HCT116 (cell line): ENCODE data around the gene CHST11. TPM values are rescaled to one million over a fixed set of nuclear protein-coding genes. Genes with fewer than 3 reads are reported as not detected.

Source experiments
- ATAC-seq: fragments of 200-7000 bp; cut with Tn5 transposase; 2 replicates; pipeline ENCODE4 v1.9.1; 2020; ENCODE audit warnings: mild to moderate bottlenecking, moderate library complexity
- BruUV-seq: library from RNA; stranded (reverse); fragments of 400-500 nt; replicated peaks from 2 replicates; lab custom pipeline; 2021; lab: Mats Ljungman, UMichigan
- CTCF ChIA-PET: fragments of 300-600 bp; sonication (Branson Sonifier 250); formaldehyde crosslinking; loops from one replicate; lab custom pipeline; 2021; ENCODE audit warnings: antibody characterized with exemption; lab: Charles Lee
- POLR2A ChIA-PET: fragments of 300-600, 350-600 bp; sonication (Branson Sonifier 250); formaldehyde crosslinking; loops from one replicate; lab custom pipeline; 2021; ENCODE audit warnings: antibody characterized with exemption; lab: Charles Lee
- RAD21 ChIA-PET, 2 experiments: fragments of 300-600 bp; sonication (Branson Sonifier 250); formaldehyde crosslinking; loops; one replicate each; lab custom pipeline; 2023; ENCODE audit warnings: low total read pairs in 2 of 2; ENCODE audit not compliant: uncharacterized antibody in 2 of 2, unreplicated experiment in 2 of 2, low non-redundant PET in 1 of 2; lab: Charles Lee
- DNase-seq: peaks from one replicate; pipeline ENCODE4 v3.0.0-alpha.2; 2010; ENCODE audit warnings: low read depth, low spot score
- H2AFZ ChIP-seq: fragments of 200-600 bp; shearing (Covaris generic), sonication (generic); 2 replicates; pipeline ENCODE4 v1.6.1; 2017; ENCODE audit warnings: low read depth, mixed run types, mixed read lengths, antibody characterized with exemption, low read length; ENCODE audit not compliant: poor library complexity, severe bottlenecking
- H3K27ac ChIP-seq: 2 replicates; pipeline ENCODE4 v1.5.1; 2012; ENCODE audit warnings: low read depth, low read length
- H3K27me3 ChIP-seq: fragments of 200-600 bp; sonication (generic); 2 replicates; pipeline ENCODE4 v1.6.1; 2016; ENCODE audit warnings: mixed run types, low read length, mixed read lengths; ENCODE audit not compliant: insufficient read depth
- H3K36me3 ChIP-seq, 2 experiments: fragments of 200-500 bp in 1 of 2; fragments of 200-600 bp in 1 of 2; sonication (Bioruptor generic) in 1 of 2; sonication (generic) in 1 of 2; 2 replicates each; pipeline versions ENCODE4 v1.5.1 to v1.6.1; 2014 to 2016; ENCODE audit warnings: low read length in 2 of 2, inconsistent platforms in 1 of 2, mixed read lengths in 1 of 2, mixed run types in 1 of 2; ENCODE audit not compliant: insufficient read depth in 2 of 2, control insufficient read depth in 1 of 2
- H3K4me1 ChIP-seq, 2 experiments: fragments of 200-600 bp in 1 of 2; sonication (generic) in 1 of 2; 2 replicates each; pipeline versions ENCODE4 v1.5.1 to v1.6.1; 2012 to 2017; ENCODE audit warnings: low read length in 2 of 2, inconsistent platforms in 1 of 2, mild to moderate bottlenecking in 1 of 2, mixed read lengths in 1 of 2, mixed run types in 1 of 2, moderate library complexity in 1 of 2; ENCODE audit not compliant: insufficient read depth in 2 of 2, control insufficient read depth in 1 of 2
- H3K4me2 ChIP-seq: fragments of 200-600 bp; sonication (generic); 2 replicates; pipeline ENCODE4 v1.6.1; 2017; ENCODE audit warnings: mixed run types, low read length, mixed read lengths
- H3K4me3 ChIP-seq, 2 experiments: fragments of 200-600 bp in 1 of 2; sonication (generic) in 1 of 2; replicated peaks in 1 of 2; 2 replicates each; pipeline ENCODE4 v1.5.1; 2011 to 2016; ENCODE audit warnings: low read length in 2 of 2, control low read depth in 1 of 2, low read depth in 1 of 2, mild to moderate bottlenecking in 1 of 2, mixed read lengths in 1 of 2, mixed run types in 1 of 2
- H3K79me2 ChIP-seq: fragments of 200-600 bp; sonication (generic); 2 replicates; pipeline ENCODE4 v1.6.1; 2017; ENCODE audit warnings: mild to moderate bottlenecking, mixed run types, low read length, moderate library complexity, mixed read lengths; ENCODE audit not compliant: insufficient read depth
- H3K9ac ChIP-seq: fragments of 200-600 bp; sonication (generic); 2 replicates; pipeline ENCODE4 v1.6.1; 2016; ENCODE audit warnings: low read length, mixed read lengths
- H3K9me2 ChIP-seq: fragments of 200-600 bp; sonication (generic), shearing (Covaris generic); 2 replicates; pipeline ENCODE4 v1.6.1; 2017; ENCODE audit warnings: mixed run types, mild to moderate bottlenecking, moderate library complexity; ENCODE audit not compliant: insufficient read depth
- H3K9me3 ChIP-seq, 2 experiments: fragments of 200-500 bp in 1 of 2; fragments of 200-600 bp in 1 of 2; sonication (Bioruptor generic) in 1 of 2; sonication (generic) in 1 of 2; 2 replicates each; pipeline ENCODE4 v1.6.1; 2014 to 2017; ENCODE audit warnings: low read length in 2 of 2, mixed read lengths in 2 of 2, inconsistent platforms in 1 of 2, low read depth in 1 of 2, mild to moderate bottlenecking in 1 of 2, mixed run types in 1 of 2, moderate library complexity in 1 of 2; ENCODE audit not compliant: control insufficient read depth in 1 of 2, insufficient read depth in 1 of 2
- H4K20me1 ChIP-seq: fragments of 200-600 bp; sonication (generic), shearing (Covaris generic); 2 replicates; pipeline ENCODE4 v1.6.1; 2017; ENCODE audit warnings: mixed run types, mild to moderate bottlenecking, moderate library complexity; ENCODE audit not compliant: insufficient read depth
- ATF3 ChIP-seq: IDR thresholded peaks from 2 replicates; pipeline ENCODE4 v1.6.1; 2012
- CBX3 ChIP-seq: IDR thresholded peaks from 2 replicates; pipeline ENCODE4 v1.6.1; 2012; ENCODE audit warnings: low read depth
- EGR1 ChIP-seq: IDR thresholded peaks from 2 replicates; pipeline ENCODE4 v1.6.1; 2012; ENCODE audit warnings: low read depth
- ELF1 ChIP-seq: IDR thresholded peaks from 2 replicates; pipeline ENCODE4 v1.6.1; 2012; ENCODE audit warnings: low read depth, borderline replicate concordance
- EZH2 ChIP-seq: fragments of 200-600 bp; sonication (generic); IDR thresholded peaks from 2 replicates; pipeline ENCODE4 v1.6.1; 2017; ENCODE audit warnings: antibody characterized with exemption, mixed run types
- EZH2phosphoT487 ChIP-seq: fragments of 200-600 bp; IDR thresholded peaks from 2 replicates; pipeline ENCODE4 v1.6.1; 2018; ENCODE audit warnings: antibody characterized with exemption, borderline replicate concordance
- FOSL1 ChIP-seq: IDR thresholded peaks from 2 replicates; pipeline ENCODE4 v1.6.1; 2012; ENCODE audit warnings: low read depth
- JUND ChIP-seq: IDR thresholded peaks from 2 replicates; pipeline ENCODE4 v1.6.1; 2012
- POLR2AphosphoS5 ChIP-seq: IDR thresholded peaks from 2 replicates; pipeline ENCODE4 v1.6.1; 2011; ENCODE audit warnings: mild to moderate bottlenecking, low read depth, low read length, moderate library complexity
- SIN3A ChIP-seq: IDR thresholded peaks from 2 replicates; pipeline ENCODE4 v1.6.1; 2012; ENCODE audit warnings: low read depth
- SP1 ChIP-seq: IDR thresholded peaks from 2 replicates; pipeline ENCODE4 v1.6.1; 2012; ENCODE audit warnings: low read depth
- SRF ChIP-seq: IDR thresholded peaks from 2 replicates; pipeline ENCODE4 v1.6.1; 2012; ENCODE audit warnings: low read depth
- YY1 ChIP-seq: IDR thresholded peaks from 2 replicates; pipeline ENCODE4 v1.6.1; 2011; ENCODE audit warnings: low read length, low read depth, moderate library complexity, mild to moderate bottlenecking; ENCODE audit not compliant: insufficient replicate concordance; ENCODE audit errors: extremely low read depth
- ZFX ChIP-seq: fragments of 450-650 bp; IDR thresholded peaks from 2 replicates; pipeline ENCODE4 v1.6.1; 2017
- intact Hi-C: fragments of 100-400 bp; cut with micrococcal nuclease; formaldehyde crosslinking; loops from 2 replicates; pipeline ENCODE4 v1.10.0; 2022
- total RNA-seq: library from RNA; stranded (reverse); gene quantifications from one replicate; pipeline ENCODE4 v1.2.1, GENCODE V29; 2021; ENCODE audit not compliant: unreplicated experiment
- TF ChIP-seq, protein P1 (sequence below), 3 experiments: fragments of 200-600 bp in 1 of 3; sonication (generic) in 1 of 3; IDR thresholded peaks in 2 of 3; conservative IDR thresholded peaks in 1 of 3; 2 replicates each; pipeline ENCODE4 v1.5.1; 2012 to 2017; ENCODE audit warnings: low read depth in 2 of 3, low read length in 2 of 3, antibody characterized with exemption in 1 of 3, borderline replicate concordance in 1 of 3, control low read depth in 1 of 3, mild to moderate bottlenecking in 1 of 3, mixed read lengths in 1 of 3, mixed run types in 1 of 3, moderate library complexity in 1 of 3; ENCODE audit not compliant: insufficient read depth in 1 of 3
- TF ChIP-seq, protein P2 (sequence below): IDR thresholded peaks from 2 replicates; pipeline ENCODE4 v1.6.1; 2011; ENCODE audit warnings: mild to moderate bottlenecking, low read length, moderate library complexity; ENCODE audit not compliant: insufficient replicate concordance; ENCODE audit errors: extremely low read depth

CHST11 gene
- total RNA-seq, 1 experiment from 2014 or later: 10.1 TPM

GRCh38 chr12:104557488-104558195 lies 100.9 kb downstream of the CHST11 start:
- Histone ChIP-seq H3K9me3 (peaks cover 0 to 4% of the 10 kb centered on the region in 2 experiments; a peak in 1 of 4 replicates), H2AFZ (no peak overlapping the region), H3K27ac (no peak overlapping the region), H3K4me2 (no peak overlapping the region), H3K9ac (no peak overlapping the region), H3K4me1 (no peaks in the 10 kb centered on the region), H3K9me2 (no peaks in the 10 kb centered on the region), H3K4me3 (no peak overlapping the region), H4K20me1 (no peaks in the 10 kb centered on the region), H3K36me3 (no peaks in the 10 kb centered on the region), H3K27me3 (no peaks in the 10 kb centered on the region), H3K79me2 (no peaks in the 10 kb centered on the region)
- no TSS peak for BruUV-seq
- intact Hi-C loops: no loop called here
- no peak for TF ChIP-seq YY1
- TF ChIP-seq, protein P1, sequence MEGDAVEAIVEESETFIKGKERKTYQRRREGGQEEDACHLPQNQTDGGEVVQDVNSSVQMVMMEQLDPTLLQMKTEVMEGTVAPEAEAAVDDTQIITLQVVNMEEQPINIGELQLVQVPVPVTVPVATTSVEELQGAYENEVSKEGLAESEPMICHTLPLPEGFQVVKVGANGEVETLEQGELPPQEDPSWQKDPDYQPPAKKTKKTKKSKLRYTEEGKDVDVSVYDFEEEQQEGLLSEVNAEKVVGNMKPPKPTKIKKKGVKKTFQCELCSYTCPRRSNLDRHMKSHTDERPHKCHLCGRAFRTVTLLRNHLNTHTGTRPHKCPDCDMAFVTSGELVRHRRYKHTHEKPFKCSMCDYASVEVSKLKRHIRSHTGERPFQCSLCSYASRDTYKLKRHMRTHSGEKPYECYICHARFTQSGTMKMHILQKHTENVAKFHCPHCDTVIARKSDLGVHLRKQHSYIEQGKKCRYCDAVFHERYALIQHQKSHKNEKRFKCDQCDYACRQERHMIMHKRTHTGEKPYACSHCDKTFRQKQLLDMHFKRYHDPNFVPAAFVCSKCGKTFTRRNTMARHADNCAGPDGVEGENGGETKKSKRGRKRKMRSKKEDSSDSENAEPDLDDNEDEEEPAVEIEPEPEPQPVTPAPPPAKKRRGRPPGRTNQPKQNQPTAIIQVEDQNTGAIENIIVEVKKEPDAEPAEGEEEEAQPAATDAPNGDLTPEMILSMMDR (IDR thresholded peaks at IDR 0.05 in 2 of 3, conservative IDR thresholded peaks at IDR 0.05 in 1 of 3; ENCODE audit: borderline replicate concordance in 1 of 3, insufficient read depth in 1 of 3, low read depth in 2 of 3, low read length in 2 of 3): peak in 1 of 3 experiments; percentile 4; a peak in 1 of 6 replicates
- POLR2A ChIA-PET: no interaction called here
- CTCF ChIA-PET: no interaction called here
- DNase-seq (no peak), ATAC-seq (peak; percentile 62; the same call in 1 of the 2 replicates)
- RAD21 ChIA-PET: no interaction called here

DNA sequence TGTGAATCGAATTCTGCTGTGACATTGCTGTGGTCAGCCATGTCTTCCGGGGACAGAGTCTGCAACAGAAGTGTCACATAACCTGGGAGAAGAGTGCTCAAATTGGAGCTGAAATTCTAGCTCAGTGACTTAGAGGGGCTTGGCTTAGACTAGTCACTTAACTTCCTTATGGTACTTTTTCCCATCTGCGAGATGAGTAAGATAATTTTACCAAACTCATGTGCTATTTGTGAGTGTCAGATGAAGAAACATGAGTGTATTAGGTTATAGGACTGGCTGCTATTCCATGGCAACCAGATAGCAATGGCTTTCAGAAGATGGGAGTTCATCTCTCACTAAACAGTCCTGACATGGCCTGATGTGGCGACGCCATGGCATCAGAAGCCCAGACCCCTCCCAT lies 104.1 kb downstream of the CHST11 start:
- no peak overlapping the region for H3K4me2 ChIP-seq
- H3K27me3 ChIP-seq: no peaks in the 10 kb centered on the region
- no peak overlapping the region for H3K9ac ChIP-seq
- H3K4me3 ChIP-seq: no peak overlapping the region
- no peaks in the 10 kb centered on the region for H3K79me2 ChIP-seq
- no TSS peak for BruUV-seq
- no peaks in the 10 kb centered on the region for H4K20me1 ChIP-seq
- RAD21 ChIA-PET: no interaction called here
- DNase-seq (no peak), ATAC-seq (no peak)
- CTCF ChIA-PET: no interaction called here
- no peak overlapping the region for H2AFZ ChIP-seq
- intact Hi-C loops: no loop called here
- no peaks in the 10 kb centered on the region for H3K4me1 ChIP-seq
- no peaks in the 10 kb centered on the region for H3K36me3 ChIP-seq
- no peak overlapping the region for H3K27ac ChIP-seq
- H3K9me2 ChIP-seq: no peaks in the 10 kb centered on the region
- H3K9me3 ChIP-seq: no peaks in the 10 kb centered on the region
- POLR2A ChIA-PET: no interaction called here
- TF ChIP-seq EGR1 (no peak), EZH2 (no peak), ZFX (no peak), ELF1 (no peak), ATF3 (no peak), POLR2AphosphoS5 (no peak), SRF (no peak), SP1 (no peak), SIN3A (no peak), CBX3 (no peak), FOSL1 (no peak), JUND (no peak), EZH2phosphoT487 (no peak)
- TF ChIP-seq, protein P2, sequence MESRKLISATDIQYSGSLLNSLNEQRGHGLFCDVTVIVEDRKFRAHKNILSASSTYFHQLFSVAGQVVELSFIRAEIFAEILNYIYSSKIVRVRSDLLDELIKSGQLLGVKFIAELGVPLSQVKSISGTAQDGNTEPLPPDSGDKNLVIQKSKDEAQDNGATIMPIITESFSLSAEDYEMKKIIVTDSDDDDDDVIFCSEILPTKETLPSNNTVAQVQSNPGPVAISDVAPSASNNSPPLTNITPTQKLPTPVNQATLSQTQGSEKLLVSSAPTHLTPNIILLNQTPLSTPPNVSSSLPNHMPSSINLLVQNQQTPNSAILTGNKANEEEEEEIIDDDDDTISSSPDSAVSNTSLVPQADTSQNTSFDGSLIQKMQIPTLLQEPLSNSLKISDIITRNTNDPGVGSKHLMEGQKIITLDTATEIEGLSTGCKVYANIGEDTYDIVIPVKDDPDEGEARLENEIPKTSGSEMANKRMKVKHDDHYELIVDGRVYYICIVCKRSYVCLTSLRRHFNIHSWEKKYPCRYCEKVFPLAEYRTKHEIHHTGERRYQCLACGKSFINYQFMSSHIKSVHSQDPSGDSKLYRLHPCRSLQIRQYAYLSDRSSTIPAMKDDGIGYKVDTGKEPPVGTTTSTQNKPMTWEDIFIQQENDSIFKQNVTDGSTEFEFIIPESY: no peak
